H1 (cell line): Measurements from ENCODE around the gene CHD1L.

Experiments
- CEBPB ChIP-seq: IDR thresholded peaks from 2 replicates; pipeline ENCODE4 v1.6.1; 2012; ENCODE audit warnings: low read depth, low read length
- POLR2A ChIP-seq, 2 experiments: IDR thresholded peaks; 1 replicate in 1 of 2; 2 replicates in 1 of 2; pipeline ENCODE4 v1.6.1; 2011; ENCODE audit warnings: low read depth in 2 of 2, low read length in 2 of 2, mild to moderate bottlenecking in 2 of 2; ENCODE audit errors: control extremely low read depth in 1 of 2
- RXRA ChIP-seq: IDR thresholded peaks from 2 replicates; pipeline ENCODE4 v1.6.1; 2011; ENCODE audit warnings: low read depth, mild to moderate bottlenecking, low read length, moderate library complexity; ENCODE audit not compliant: insufficient read depth
- TAF1 ChIP-seq: IDR thresholded peaks from 2 replicates; pipeline ENCODE4 v1.6.1; 2011; ENCODE audit warnings: mild to moderate bottlenecking, low read depth, low read length
- ZNF274 ChIP-seq: IDR thresholded peaks from 2 replicates; pipeline ENCODE4 v1.7.0; 2012; ENCODE audit warnings: low read length, borderline replicate concordance; ENCODE audit errors: extremely low read depth
- TF ChIP-seq, protein P1 (sequence below), 3 experiments: IDR thresholded peaks; 1 replicate in 2 of 3; 2 replicates in 1 of 3; pipeline versions ENCODE4 v1.5.1 to v1.6.1; 2011; ENCODE audit warnings: low read length in 3 of 3, mild to moderate bottlenecking in 3 of 3, inconsistent platforms in 2 of 3, low read depth in 1 of 3, moderate library complexity in 1 of 3; ENCODE audit not compliant: insufficient read depth in 1 of 3; ENCODE audit errors: control extremely low read depth in 1 of 3
- TF ChIP-seq, protein P2 (sequence below): IDR thresholded peaks from 2 replicates; pipeline ENCODE4 v1.6.1; 2012; ENCODE audit warnings: inconsistent platforms

DNA sequence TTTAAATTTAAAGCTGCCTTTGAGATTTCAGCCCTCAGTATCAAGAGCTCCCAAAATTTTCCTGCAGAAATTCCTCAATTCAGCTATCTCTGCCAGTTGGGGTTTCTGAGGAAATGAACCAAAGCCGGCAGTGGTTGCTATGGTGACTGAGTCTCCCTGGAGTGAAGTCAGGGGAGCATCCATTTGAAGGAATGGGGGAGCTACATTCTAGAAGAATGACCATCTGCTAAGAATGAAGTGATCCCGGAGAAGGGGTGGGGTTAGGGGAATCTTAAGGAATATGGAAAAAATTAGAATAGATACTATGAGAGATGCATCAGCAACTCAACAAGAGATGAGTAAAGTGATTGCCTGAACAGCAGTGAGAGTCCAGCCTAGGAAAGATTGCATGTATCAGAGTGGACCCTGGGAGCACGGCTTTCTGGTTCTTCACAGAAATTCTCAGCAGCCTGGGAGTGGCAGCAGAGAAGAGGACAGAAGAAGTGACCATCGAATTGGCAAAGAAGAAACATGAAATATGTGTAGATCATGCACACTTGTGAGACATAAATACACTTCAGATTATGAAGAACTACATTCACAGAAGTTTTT is 94.7 kb downstream of the CHD1L start:
- TF ChIP-seq, protein P1, sequence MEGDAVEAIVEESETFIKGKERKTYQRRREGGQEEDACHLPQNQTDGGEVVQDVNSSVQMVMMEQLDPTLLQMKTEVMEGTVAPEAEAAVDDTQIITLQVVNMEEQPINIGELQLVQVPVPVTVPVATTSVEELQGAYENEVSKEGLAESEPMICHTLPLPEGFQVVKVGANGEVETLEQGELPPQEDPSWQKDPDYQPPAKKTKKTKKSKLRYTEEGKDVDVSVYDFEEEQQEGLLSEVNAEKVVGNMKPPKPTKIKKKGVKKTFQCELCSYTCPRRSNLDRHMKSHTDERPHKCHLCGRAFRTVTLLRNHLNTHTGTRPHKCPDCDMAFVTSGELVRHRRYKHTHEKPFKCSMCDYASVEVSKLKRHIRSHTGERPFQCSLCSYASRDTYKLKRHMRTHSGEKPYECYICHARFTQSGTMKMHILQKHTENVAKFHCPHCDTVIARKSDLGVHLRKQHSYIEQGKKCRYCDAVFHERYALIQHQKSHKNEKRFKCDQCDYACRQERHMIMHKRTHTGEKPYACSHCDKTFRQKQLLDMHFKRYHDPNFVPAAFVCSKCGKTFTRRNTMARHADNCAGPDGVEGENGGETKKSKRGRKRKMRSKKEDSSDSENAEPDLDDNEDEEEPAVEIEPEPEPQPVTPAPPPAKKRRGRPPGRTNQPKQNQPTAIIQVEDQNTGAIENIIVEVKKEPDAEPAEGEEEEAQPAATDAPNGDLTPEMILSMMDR (IDR thresholded peaks at IDR 0.05; ENCODE audit: control extremely low read depth in 1 of 3, insufficient read depth in 1 of 3, low read depth in 1 of 3, low read length in 3 of 3) = no peak
- TF ChIP-seq POLR2A (IDR thresholded peaks at IDR 0.05; ENCODE audit: control extremely low read depth in 1 of 2, low read depth in 2 of 2, low read length in 2 of 2) (no peak), RXRA (no peak), CEBPB (no peak), ZNF274 (no peak), TAF1 (no peak)
- TF ChIP-seq, protein P2, sequence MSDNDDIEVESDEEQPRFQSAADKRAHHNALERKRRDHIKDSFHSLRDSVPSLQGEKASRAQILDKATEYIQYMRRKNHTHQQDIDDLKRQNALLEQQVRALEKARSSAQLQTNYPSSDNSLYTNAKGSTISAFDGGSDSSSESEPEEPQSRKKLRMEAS = no peak
